ENCODE results near the gene MISP. TPM values are rescaled to one million over a fixed set of nuclear protein-coding genes. Genes with fewer than 3 reads are reported as not detected.
A peak's percentile ranks its signal among the peaks of the same experiment; 100 is the strongest.

The MISP gene
- total and polyA plus RNA-seq, 4 donors: 0.12 to 53.3 (median 1.0) TPM; not detected in 1

DNA sequence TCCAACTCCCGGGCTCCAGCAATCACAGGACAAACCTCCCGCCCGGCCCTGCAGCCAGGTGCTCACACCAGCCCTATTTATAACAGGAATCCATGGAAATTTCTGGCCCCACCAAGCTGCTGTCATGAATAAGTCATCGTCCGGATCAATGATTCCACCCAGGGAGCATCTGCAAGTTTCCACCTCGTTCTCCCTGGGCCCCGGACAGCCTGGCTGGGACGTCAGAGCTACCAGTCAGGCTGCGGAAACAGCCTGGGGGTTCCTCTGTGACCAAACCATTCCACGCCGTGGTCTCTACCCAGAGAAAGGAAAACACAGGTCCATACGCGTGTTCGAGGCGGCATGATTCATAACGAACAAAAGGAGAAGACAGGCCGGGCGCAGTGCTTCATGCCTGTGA lies 25.6 kb downstream of the MISP start:
- Histone ChIP-seq H3K4me1 (ENCODE audit: control insufficient read depth in 1 of 2, insufficient read depth in 2 of 2, low read length in 2 of 2) (no peaks in the 10 kb centered on the region), H3K9me3 (ENCODE audit: control insufficient read depth, low read length) (no peaks in the 10 kb centered on the region), H3K27ac (ENCODE audit: low read depth in 1 of 2, low read length in 2 of 2) (no peak overlapping the region), H3K36me3 (ENCODE audit: control insufficient read depth in 1 of 2, insufficient read depth in 2 of 2, low read length in 1 of 2) (no peaks in the 10 kb centered on the region), H3K4me3 (ENCODE audit: low read length in 2 of 2) (no peak overlapping the region), H3K27me3 (ENCODE audit: control insufficient read depth in 1 of 2, insufficient read depth in 2 of 2, low read length in 1 of 2) (no peaks in the 10 kb centered on the region)
- DNase-seq (no peak), ATAC-seq (ENCODE audit: low FRiP score) (no peak)
- 90 to 93% methylated on average over 18 of the region's 18 CpGs for WGBS, 2 donors
- intact Hi-C loops (cut with DNase I): loop anchor here in 1 of 2 donors (10.0 kb wide), 1 partner anchor 208 kb away; the partner anchor contains the start of gene WDR18

DNA sequence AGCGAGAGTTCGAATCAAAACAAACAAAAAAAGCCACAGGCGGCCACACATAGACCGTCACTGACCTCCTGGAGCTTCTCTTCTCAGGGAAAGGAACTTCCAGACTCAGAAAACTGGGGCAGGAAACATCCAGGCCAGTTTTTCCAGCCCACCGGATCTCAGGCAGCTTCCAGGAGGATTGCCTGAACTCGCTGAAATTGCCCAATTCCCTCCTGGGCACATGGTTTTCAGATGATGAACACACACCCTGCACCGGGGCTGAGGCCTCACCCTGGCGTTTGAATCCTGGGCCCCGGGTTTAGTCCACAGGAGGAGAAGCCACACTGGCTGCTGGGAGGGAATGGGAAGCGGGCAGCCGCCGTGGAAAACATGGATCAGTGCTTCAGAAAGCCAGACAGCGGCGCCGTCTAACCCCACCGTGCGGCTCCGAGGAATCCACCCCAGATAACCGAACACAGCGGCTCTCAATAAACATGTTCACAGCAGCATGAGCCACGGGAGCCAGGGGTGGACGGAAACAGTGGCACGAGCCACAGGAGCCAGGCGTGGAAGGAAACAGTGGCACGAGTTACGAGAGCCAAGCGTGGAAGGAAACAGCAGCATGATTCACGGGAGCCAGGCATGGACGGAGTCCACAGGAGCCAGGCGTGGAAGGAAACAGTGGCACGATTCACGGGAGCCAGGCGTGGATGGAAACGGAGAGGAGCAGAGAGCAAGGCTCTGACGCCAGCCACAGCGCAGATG lies 28.2 kb downstream of the MISP start:
- WGBS, 2 donors: 27% methylated on average over 36 of the region's 36 CpGs
- Histone ChIP-seq H3K4me3 (ENCODE audit: low read length in 2 of 2) (no peak overlapping the region), H3K9me3 (ENCODE audit: control insufficient read depth, low read length) (no peaks in the 10 kb centered on the region), H3K4me1 (ENCODE audit: control insufficient read depth in 1 of 2, insufficient read depth in 2 of 2, low read length in 2 of 2) (no peaks in the 10 kb centered on the region), H3K36me3 (ENCODE audit: control insufficient read depth in 1 of 2, insufficient read depth in 2 of 2, low read length in 1 of 2) (no peaks in the 10 kb centered on the region), H3K27me3 (ENCODE audit: control insufficient read depth in 1 of 2, insufficient read depth in 2 of 2, low read length in 1 of 2) (no peaks in the 10 kb centered on the region), H3K27ac (ENCODE audit: low read depth in 1 of 2, low read length in 2 of 2) (no peak overlapping the region)
- DNase-seq (peak in 1 of 2 donors; percentile 69), ATAC-seq (ENCODE audit: low FRiP score) (peak; percentile 57)
- intact Hi-C loops (cut with DNase I): loop anchor here in 1 of 2 donors (10.0 kb wide), 1 partner anchor 206 kb away; the partner anchor contains the start of gene WDR18

DNA sequence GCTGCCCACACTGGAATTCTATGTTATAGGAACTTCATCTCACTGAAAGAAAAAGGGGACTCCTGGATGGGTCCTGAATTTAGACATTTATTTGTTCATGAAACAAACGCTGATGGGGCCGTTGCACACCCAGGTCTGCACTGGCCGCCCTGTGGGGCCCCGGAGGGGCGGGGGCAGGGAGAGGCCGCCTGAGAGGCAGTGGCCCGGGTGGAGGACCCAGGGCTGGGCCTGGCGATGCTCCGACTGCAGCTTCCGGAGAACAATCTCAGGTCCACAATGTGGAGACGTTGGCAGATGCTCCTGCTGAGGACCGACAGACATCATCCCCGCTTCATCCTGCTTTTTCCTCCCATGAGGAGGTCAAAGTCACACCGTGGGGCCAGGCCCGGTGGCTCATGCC lies 30.0 kb downstream of the MISP start:
- ATAC-seq (ENCODE audit: low FRiP score) (no peak), DNase-seq (no peak)
- Histone ChIP-seq H3K4me1 (ENCODE audit: control insufficient read depth in 1 of 2, insufficient read depth in 2 of 2, low read length in 2 of 2) (no peaks in the 10 kb centered on the region), H3K36me3 (ENCODE audit: control insufficient read depth in 1 of 2, insufficient read depth in 2 of 2, low read length in 1 of 2) (no peaks in the 10 kb centered on the region), H3K4me3 (ENCODE audit: low read length in 2 of 2) (no peak overlapping the region), H3K9me3 (ENCODE audit: control insufficient read depth, low read length) (no peaks in the 10 kb centered on the region), H3K27me3 (ENCODE audit: control insufficient read depth in 1 of 2, insufficient read depth in 2 of 2, low read length in 1 of 2) (no peaks in the 10 kb centered on the region), H3K27ac (ENCODE audit: low read depth in 1 of 2, low read length in 2 of 2) (no peak overlapping the region)
- WGBS, 2 donors: 93% methylated on average over 12 to 15 of the region's 15 CpGs
- intact Hi-C loops (cut with DNase I): no loop called here

DNA sequence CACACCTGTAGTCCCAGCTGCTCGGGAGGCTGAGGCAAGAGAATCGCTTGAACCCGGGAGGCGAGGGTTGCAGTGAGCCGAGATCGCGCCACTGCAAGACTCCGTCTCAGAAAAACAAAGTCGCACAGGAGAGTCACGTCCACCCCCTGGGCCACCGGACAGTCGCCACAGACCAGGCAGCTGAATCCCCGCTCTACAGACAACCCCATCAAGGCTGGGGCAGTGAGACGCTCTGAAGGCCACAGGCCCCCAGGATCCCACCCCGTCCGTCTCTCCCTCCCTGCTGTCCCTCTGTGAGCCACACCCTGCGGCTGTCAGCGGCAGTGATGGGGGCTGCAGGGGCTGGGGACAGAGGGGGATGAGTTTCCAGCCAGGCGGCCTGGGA lies 30.9 kb downstream of the MISP start:
- H3K27me3 ChIP-seq (ENCODE audit: control insufficient read depth in 1 of 2, insufficient read depth in 2 of 2, low read length in 1 of 2): no peaks in the 10 kb centered on the region
- DNase-seq: no peak
- WGBS, 2 donors: 95 to 97% methylated on average over 18 to 19 of the region's 19 CpGs
- no peaks in the 10 kb centered on the region for H3K36me3 ChIP-seq (ENCODE audit: control insufficient read depth in 1 of 2, insufficient read depth in 2 of 2, low read length in 1 of 2)
- no peak overlapping the region for H3K4me3 ChIP-seq (ENCODE audit: low read length in 2 of 2)
- H3K27ac ChIP-seq (ENCODE audit: low read depth in 1 of 2, low read length in 2 of 2): no peak overlapping the region
- intact Hi-C loops (cut with DNase I): no loop called here
- no peak for ATAC-seq (ENCODE audit: low FRiP score)
- H3K4me1 ChIP-seq (ENCODE audit: control insufficient read depth in 1 of 2, insufficient read depth in 2 of 2, low read length in 2 of 2): no peaks in the 10 kb centered on the region
- H3K9me3 ChIP-seq (ENCODE audit: control insufficient read depth, low read length): no peaks in the 10 kb centered on the region

GRCh38 chr19:782185-782877 lies 31.4 kb downstream of the MISP start:
- intact Hi-C loops (cut with DNase I): no loop called here
- Histone ChIP-seq H3K27me3 (ENCODE audit: control insufficient read depth in 1 of 2, insufficient read depth in 2 of 2, low read length in 1 of 2) (no peaks in the 10 kb centered on the region), H3K4me1 (ENCODE audit: control insufficient read depth in 1 of 2, insufficient read depth in 2 of 2, low read length in 2 of 2) (no peaks in the 10 kb centered on the region), H3K4me3 (ENCODE audit: low read length in 2 of 2) (no peak overlapping the region), H3K9me3 (ENCODE audit: control insufficient read depth, low read length) (no peaks in the 10 kb centered on the region), H3K27ac (ENCODE audit: low read depth in 1 of 2, low read length in 2 of 2) (no peak overlapping the region), H3K36me3 (ENCODE audit: control insufficient read depth in 1 of 2, insufficient read depth in 2 of 2, low read length in 1 of 2) (no peaks in the 10 kb centered on the region)
- DNase-seq: no peak
- peak; percentile 57 for ATAC-seq (ENCODE audit: low FRiP score)
- WGBS, 2 donors: 13 to 15% methylated on average over 29 of the region's 29 CpGs

DNA sequence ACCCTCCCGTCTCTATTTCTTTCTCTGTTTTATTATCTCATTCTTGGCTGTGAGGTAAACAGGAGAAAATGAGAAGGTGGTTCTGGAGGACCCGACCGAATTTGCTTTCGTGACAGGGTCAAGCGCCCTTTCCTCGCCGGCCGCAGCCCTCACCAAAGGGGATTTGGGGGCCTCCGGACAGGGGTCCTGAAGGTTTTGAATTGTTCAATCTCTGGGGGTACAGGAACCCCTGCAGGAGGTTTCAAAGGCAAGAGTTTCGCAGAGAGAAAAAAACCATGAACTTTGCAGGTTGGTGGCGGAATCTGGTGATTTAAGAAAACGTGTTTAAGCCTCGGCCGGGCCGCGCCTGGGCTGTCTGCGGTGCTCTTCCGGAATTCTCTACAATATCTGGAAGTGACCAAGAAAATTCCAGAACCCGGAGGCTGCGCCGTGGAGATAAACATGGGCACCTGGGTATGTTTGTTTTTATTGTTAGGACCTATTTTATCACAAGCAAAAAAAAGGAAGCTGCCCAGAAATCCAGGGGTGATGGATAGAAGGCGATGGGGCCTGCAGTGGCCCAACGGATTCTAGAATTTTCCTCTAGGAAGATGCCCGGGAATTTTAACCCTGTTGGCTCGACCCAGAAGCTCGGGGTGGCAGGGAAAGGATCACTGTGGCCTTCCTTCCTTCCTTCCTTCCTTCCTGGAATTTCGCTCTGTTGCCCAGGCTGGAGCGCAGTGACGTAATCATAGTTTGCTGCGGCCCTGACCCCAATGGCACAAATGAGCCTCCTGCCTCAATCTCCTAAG lies 32.2 kb downstream of the MISP start:
- intact Hi-C loops (cut with DNase I): no loop called here
- H3K4me3 ChIP-seq (ENCODE audit: low read length in 2 of 2): no peak overlapping the region
- DNase-seq (no peak), ATAC-seq (ENCODE audit: low FRiP score) (no peak)
- no peaks in the 10 kb centered on the region for H3K9me3 ChIP-seq (ENCODE audit: control insufficient read depth, low read length)
- H3K27ac ChIP-seq (ENCODE audit: low read depth in 1 of 2, low read length in 2 of 2): no peak overlapping the region
- whole genome bisulfite sequencing, 2 donors: 78 to 83% methylated on average over 30 of the region's 30 CpGs
- H3K27me3 ChIP-seq (ENCODE audit: control insufficient read depth in 1 of 2, insufficient read depth in 2 of 2, low read length in 1 of 2): no peaks in the 10 kb centered on the region
- no peaks in the 10 kb centered on the region for H3K4me1 ChIP-seq (ENCODE audit: control insufficient read depth in 1 of 2, insufficient read depth in 2 of 2, low read length in 2 of 2)
- no peaks in the 10 kb centered on the region for H3K36me3 ChIP-seq (ENCODE audit: control insufficient read depth in 1 of 2, insufficient read depth in 2 of 2, low read length in 1 of 2)

GRCh38 chr19:784541-784940 lies 33.6 kb downstream of the MISP start:
- WGBS, 2 donors: 34 to 51% methylated on average over 12 to 13 of the region's 13 CpGs
- H3K4me3 ChIP-seq (ENCODE audit: low read length in 2 of 2): no peak overlapping the region
- no peak for DNase-seq
- no peaks in the 10 kb centered on the region for H3K9me3 ChIP-seq (ENCODE audit: control insufficient read depth, low read length)
- no peak overlapping the region for H3K27ac ChIP-seq (ENCODE audit: low read depth in 1 of 2, low read length in 2 of 2)
- H3K4me1 ChIP-seq (ENCODE audit: control insufficient read depth in 1 of 2, insufficient read depth in 2 of 2, low read length in 2 of 2): no peaks in the 10 kb centered on the region
- intact Hi-C loops (cut with DNase I): no loop called here
- H3K36me3 ChIP-seq (ENCODE audit: control insufficient read depth in 1 of 2, insufficient read depth in 2 of 2, low read length in 1 of 2): no peaks in the 10 kb centered on the region
- H3K27me3 ChIP-seq (ENCODE audit: control insufficient read depth in 1 of 2, insufficient read depth in 2 of 2, low read length in 1 of 2): no peaks in the 10 kb centered on the region
- ATAC-seq (ENCODE audit: low FRiP score): no peak

DNA sequence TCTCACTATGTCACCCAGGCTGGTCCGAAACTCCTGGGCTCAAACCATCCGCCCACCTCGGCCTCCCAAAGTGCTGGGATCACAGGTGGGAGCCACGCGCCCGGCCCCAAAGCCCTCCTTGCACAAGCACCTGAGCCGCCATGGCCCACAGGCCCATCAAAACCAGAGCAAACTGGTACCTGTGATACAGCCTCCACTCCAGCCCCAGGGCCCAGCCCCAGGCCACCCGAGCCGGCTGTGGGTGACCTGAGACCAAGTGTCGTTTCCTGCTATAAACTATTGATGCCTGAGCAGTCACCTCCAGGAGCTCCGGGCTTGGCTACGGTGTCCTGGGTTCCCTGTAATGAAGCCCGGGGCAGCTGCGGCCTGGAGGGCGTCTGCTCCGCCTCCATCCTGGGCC lies 36.6 kb downstream of the MISP start:
- ATAC-seq (ENCODE audit: low FRiP score): no peak

More for the DNA sequence above, 36.6 kb downstream of the MISP start:
- no peaks in the 10 kb centered on the region for H3K27me3 ChIP-seq (ENCODE audit: control insufficient read depth in 1 of 2, insufficient read depth in 2 of 2, low read length in 1 of 2)
- H3K9me3 ChIP-seq (ENCODE audit: control insufficient read depth, low read length): no peaks in the 10 kb centered on the region
- no peak overlapping the region for H3K27ac ChIP-seq (ENCODE audit: low read depth in 1 of 2, low read length in 2 of 2)
- H3K4me1 ChIP-seq (ENCODE audit: control insufficient read depth in 1 of 2, insufficient read depth in 2 of 2, low read length in 2 of 2): no peaks in the 10 kb centered on the region
- 93 to 94% methylated on average over 16 of the region's 16 CpGs for WGBS, 2 donors
- no peak overlapping the region for H3K4me3 ChIP-seq (ENCODE audit: low read length in 2 of 2)
- H3K36me3 ChIP-seq (ENCODE audit: control insufficient read depth in 1 of 2, insufficient read depth in 2 of 2, low read length in 1 of 2): no peaks in the 10 kb centered on the region
- DNase-seq: no peak
- intact Hi-C loops (cut with DNase I): no loop called here
